ENCODE results near the gene ATP2C1.
"Not testable (repeated sequence)": the region's sequence is repeated elsewhere in the genome, so short reads cannot be mapped to it uniquely, and the experiment has no call there.

The ATP2C1 gene

DNA sequence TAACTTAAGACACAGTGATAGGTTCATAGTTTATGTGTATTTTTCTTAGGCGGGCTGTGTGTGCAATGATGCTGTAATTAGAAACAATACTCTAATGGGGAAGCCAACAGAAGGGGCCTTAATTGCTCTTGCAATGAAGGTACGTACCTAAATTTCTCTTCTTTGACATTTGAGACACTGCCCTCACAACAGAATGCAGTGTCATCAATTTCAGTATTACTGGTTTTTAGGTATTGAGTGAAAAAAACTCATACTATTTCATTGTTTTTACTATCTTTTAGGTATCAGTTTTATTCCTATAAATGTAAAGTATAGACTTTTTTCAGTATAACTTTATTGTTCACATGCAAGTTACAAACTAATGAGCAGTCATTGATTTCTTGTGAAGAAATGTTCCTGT, 73.4 kb downstream of the ATP2C1 start:
- no peak for TF ChIP-seq POLR2A (IDR thresholded peaks at IDR 0.05; ENCODE audit: low read depth, low read length)
- no peak for FAIRE-seq
- no peak for DNase-seq (ENCODE audit: insufficient read length, low spot score)

DNA sequence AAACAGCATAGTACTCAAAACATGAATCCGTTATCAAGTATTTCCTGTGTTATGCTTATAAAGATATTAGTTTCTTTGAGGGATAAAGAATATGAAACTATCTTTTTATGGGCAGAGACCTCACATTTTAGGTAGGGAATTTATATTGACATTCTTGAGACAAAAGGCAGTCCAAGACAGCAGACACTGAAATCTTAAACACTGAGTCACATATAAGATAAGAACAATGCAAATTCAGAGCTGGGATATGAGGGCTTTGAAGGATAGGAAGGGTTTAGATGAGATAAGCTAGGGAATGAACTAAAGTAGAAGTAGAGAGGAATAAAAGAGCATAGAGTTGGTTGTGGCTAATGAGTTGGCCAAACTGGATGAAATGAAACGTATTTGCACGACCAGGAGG, 74.3 kb downstream of the ATP2C1 start:
- TF ChIP-seq POLR2A (IDR thresholded peaks at IDR 0.05; ENCODE audit: low read depth, low read length): no peak
- FAIRE-seq (no peak), DNase-seq (ENCODE audit: insufficient read length, low spot score) (no peak)

DNA sequence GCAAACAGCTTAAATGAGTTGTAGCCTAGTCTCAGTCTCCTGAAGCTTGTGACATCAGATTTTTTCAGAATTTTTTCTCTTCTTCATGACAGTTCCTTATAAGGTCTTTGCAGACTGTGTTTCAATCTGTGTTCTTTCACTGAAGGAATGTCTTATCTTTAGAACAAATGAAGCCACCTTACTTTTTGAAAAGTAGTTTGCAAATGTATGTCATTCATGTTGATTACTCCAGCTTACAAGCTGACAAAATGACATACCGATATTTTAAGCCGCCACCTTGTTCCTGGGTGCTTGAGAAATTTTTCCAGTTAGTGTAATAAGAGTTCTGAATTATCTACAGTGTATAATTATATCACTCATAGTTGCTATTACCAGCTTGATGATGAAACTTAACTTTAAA, 75.7 kb downstream of the ATP2C1 start:
- no peak for DNase-seq (ENCODE audit: insufficient read length, low spot score)
- no peak for FAIRE-seq
- TF ChIP-seq POLR2A (IDR thresholded peaks at IDR 0.05; ENCODE audit: low read depth, low read length): no peak

DNA sequence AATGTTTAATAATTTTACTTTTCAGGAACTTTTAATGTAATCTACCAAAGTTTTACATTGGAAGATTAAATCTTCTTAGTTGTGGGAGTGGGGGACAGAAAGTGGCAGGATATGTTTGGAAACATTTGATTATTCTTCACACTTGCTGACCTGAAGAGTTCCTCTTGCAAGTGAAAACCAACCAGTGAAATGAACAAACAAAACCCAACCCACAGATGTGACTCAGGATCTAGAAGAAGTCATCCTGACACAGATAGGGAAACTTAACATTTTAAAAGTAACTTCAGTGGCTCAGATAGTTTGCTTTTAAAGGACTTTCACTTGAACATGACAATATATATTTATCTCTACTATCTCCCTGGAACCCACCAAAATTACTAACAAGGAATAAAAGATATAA, 77.3 kb downstream of the ATP2C1 start:
- TF ChIP-seq POLR2A (IDR thresholded peaks at IDR 0.05; ENCODE audit: low read depth, low read length): no peak
- FAIRE-seq (no peak), DNase-seq (ENCODE audit: insufficient read length, low spot score) (no peak)

DNA sequence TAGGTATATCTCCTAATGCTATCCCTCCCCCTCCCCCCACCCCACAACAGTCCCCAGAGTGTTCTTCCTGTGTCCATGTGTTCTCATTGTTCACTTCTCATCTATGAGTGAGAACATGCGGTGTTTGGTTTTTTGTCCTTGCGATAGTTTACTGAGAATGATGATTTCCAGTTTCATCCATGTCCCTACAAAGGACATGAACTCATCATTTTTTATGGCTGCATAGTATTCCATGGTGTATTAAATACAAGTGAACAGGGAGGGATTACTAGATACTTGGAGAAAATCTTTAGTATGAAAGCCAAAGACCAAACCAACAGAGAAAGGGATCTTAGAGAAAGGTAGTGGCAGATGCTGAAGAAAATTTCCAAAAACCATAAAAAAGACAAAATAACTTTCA, 78.7 kb downstream of the ATP2C1 start:
- DNase-seq (ENCODE audit: insufficient read length, low spot score); FAIRE-seq: not testable (repeated sequence)

DNA sequence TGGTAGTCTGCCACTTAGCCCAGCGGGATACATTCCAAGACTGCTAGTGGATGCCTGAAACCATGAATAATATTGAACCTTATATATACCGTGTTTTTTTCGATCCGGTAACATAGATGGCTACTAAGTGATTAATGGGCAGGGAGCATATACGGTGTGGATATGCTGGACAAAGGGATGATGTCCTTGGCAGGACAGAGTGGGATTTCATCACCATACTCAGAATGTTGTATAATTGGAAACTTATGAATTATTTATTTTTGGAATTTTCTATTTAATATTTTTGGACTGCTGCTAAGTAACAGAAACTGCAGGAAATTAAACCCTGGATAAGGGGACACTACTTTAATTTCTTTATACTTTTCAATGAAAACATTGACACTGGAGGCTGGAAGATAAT, 79.5 kb downstream of the ATP2C1 start:
- no peak for DNase-seq (ENCODE audit: insufficient read length, low spot score)
- no peak for FAIRE-seq
- TF ChIP-seq POLR2A (IDR thresholded peaks at IDR 0.05; ENCODE audit: low read depth, low read length): no peak

DNA sequence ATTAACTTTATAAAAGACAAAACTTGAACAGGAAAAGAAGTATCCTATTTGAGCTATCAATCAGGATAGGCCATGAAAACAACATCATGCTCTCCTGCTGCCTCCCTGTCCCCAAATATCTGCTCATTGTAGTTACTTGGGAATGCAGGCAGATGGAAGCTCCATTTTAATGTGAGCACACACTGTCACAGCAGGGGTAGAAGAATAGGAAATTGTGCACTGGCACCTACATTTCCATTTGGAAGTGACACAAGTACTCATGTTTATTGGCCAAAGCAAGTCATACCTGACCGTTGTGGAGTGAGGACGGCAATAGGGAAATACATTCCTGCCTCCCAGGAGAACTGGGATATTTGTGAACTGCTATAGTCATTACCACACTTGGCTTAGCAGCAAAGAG, 80.3 kb downstream of the ATP2C1 start:
- no peak for DNase-seq (ENCODE audit: insufficient read length, low spot score)
- FAIRE-seq: no peak
- TF ChIP-seq POLR2A (IDR thresholded peaks at IDR 0.05; ENCODE audit: low read depth, low read length): no peak

DNA sequence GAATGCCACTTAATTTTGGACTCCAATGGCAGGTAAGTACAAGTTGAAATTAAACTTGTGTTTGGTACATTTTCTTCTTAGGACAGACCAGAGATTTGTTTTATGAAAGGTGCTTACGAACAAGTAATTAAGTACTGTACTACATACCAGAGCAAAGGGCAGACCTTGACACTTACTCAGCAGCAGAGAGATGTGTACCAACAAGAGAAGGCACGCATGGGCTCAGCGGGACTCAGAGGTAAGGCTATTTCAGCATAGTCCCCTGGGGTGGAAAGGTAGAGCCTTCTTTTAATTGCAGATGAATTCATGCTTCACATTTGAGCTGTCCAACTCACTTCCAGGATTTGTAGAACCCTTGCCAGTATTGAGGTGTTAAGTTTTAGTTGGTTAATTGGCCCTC, 81.4 kb downstream of the ATP2C1 start:
- FAIRE-seq: no peak
- no peak for TF ChIP-seq POLR2A (IDR thresholded peaks at IDR 0.05; ENCODE audit: low read depth, low read length)

DNA sequence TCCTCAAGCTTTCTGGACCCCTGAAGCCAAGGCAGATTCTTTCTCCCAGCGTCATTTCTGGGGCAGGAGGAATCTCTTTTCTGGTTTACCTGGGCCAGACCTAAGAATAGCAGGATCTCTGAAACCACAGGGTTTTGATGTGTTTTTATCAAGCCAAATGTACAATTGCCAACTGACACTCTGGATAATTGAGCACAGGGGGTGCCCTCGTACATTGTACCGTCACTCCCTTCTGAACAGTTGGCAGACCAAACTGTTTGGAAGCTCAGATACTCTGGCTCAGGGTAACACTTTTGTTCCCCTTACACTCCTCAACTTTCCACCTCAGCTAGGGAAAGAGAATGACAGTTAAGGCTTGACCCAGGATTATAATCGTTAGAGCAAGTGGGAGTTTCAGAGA, 82.8 kb downstream of the ATP2C1 start:
- no peak for TF ChIP-seq POLR2A (IDR thresholded peaks at IDR 0.05; ENCODE audit: low read depth, low read length)
- DNase-seq (ENCODE audit: insufficient read length, low spot score) (no peak), FAIRE-seq (no peak)

More for the DNA sequence above, 81.4 kb downstream of the ATP2C1 start:
- no peak for DNase-seq (ENCODE audit: insufficient read length, low spot score)

DNA sequence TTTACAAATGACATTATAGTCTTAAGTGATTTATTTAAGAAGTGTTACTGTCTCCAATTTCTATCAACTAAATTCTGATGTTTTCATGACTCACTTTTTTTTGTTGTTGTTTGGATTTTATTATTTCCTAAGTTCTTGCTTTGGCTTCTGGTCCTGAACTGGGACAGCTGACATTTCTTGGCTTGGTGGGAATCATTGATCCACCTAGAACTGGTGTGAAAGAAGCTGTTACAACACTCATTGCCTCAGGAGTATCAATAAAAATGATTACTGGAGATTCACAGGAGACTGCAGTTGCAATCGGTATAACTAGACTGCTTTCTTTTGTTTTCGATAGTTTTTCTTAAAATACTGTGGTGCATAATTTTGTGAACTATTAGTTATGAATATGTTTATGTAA, 85.2 kb downstream of the ATP2C1 start:
- no peak for FAIRE-seq
- TF ChIP-seq POLR2A (IDR thresholded peaks at IDR 0.05; ENCODE audit: low read depth, low read length): no peak
- DNase-seq (ENCODE audit: insufficient read length, low spot score): no peak

DNA sequence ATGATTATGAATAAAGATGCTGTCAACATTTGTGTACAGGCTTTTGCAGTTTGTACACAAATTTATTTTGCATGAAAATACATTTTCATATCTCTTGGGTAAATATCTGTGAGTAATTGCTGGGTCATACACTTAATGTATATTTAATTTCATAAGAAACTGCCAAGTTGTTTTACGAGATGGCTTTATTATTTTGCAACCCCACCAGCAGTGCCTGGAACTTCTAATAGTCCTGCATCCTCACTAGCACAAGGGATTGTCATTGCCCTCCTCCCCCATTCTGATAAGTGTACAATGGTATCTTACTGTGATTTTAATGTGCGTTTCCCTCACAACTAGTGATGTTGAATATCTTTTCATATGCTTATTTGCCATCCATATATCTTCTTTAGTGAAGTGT, 87.6 kb downstream of the ATP2C1 start:
- TF ChIP-seq POLR2A (IDR thresholded peaks at IDR 0.05; ENCODE audit: low read depth, low read length): no peak
- no peak for FAIRE-seq

DNA sequence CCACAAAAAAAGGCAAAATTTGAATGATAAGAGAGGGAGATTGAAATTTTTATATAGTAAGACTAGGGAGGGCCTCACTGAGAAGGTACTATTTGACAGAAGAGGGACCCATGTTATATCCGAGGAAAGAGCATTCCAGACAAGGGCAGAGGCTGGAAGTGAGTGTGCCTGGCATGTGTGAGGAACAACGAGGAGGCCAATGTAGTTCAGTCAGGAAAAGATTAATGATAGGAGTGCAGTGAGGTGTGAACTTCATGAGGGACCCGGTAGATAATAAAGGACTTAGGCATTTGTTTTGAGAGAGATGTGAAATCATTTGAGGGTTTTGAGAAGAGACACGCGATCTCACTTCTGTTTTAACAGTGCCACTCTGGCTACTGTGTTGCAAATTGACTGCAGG, 96.4 kb downstream of the ATP2C1 start:
- no peak for TF ChIP-seq POLR2A (IDR thresholded peaks at IDR 0.05; ENCODE audit: low read depth, low read length)
- DNase-seq (ENCODE audit: insufficient read length, low spot score) (no peak), FAIRE-seq (no peak)

More for the DNA sequence above, 87.6 kb downstream of the ATP2C1 start:
- DNase-seq (ENCODE audit: insufficient read length, low spot score): no peak

DNA sequence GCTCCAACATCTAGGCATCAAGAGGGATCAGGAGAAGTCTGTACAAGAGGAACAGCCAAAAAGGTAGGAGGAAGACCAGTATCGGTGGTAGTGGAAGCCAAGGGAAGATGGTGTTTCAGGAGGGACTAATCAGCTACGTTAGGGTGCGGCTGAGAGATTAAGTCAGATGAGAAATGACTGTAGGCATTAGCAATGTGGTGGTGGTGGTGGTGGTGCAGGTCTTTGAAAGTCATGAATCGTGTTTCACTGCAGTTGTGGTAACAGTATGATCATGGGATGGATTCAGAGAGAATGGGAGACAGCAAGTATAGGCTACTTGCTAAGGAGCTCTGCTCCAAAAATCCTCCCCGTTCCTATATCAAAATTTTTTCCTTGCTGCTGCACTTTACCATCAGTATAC, 97.2 kb downstream of the ATP2C1 start:
- FAIRE-seq: no peak

DNA sequence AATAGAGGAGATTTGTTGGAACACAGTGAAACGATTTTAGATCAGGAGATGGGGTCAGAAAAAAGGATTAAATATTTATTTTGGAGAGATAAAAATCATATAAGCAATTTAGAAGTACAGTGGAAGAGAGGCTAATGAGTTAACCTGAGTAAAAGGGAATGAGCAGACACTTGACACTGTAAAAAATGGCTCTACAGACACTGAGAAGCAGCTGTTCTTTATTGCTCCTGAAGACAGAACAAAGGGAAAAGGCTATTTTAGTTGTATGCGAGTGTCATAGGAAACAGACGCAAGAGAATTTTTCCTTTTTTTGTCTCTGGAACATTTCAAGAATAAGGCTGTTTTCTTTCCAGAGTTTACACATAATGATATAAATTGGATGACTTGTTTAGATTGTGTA, 98.5 kb downstream of the ATP2C1 start:
- FAIRE-seq (no peak), DNase-seq (ENCODE audit: insufficient read length, low spot score) (no peak)
- no peak for TF ChIP-seq POLR2A (IDR thresholded peaks at IDR 0.05; ENCODE audit: low read depth, low read length)

More for the DNA sequence above, 97.2 kb downstream of the ATP2C1 start:
- no peak for TF ChIP-seq POLR2A (IDR thresholded peaks at IDR 0.05; ENCODE audit: low read depth, low read length)
- DNase-seq (ENCODE audit: insufficient read length, low spot score): no peak

DNA sequence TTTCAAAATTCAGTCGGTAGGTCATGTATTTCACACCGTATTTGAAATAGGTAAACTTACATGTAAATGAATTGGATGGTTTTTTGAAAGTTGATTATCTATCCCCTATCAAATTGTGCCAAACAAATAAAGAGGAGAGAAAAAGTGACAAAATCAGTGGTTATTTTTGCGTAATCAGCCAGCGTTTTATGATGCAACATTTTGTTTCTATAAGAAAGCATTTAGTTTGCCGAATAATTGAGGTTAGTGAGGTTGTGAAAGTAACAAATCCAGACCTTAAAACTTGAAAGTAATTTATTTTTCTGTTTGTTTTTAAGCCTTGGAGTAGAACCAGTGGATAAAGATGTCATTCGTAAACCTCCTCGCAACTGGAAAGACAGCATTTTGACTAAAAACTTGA, 103.4 kb downstream of the ATP2C1 start:
- no peak for TF ChIP-seq POLR2A (IDR thresholded peaks at IDR 0.05; ENCODE audit: low read depth, low read length)
- FAIRE-seq (no peak), DNase-seq (ENCODE audit: insufficient read length, low spot score) (no peak)

DNA sequence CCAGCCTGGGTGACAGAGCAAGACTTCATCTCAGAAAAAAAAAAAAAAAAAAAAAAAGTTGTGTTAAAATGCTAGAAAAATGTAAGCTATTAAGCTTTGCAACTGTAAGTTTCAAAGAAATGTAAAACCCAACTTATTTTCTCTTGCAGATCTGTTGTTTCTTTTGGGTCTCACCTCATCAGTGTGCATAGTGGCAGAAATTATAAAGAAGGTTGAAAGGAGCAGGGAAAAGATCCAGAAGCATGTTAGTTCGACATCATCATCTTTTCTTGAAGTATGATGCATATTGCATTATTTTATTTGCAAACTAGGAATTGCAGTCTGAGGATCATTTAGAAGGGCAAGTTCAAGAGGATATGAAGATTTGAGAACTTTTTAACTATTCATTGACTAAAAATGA, 107.2 kb downstream of the ATP2C1 start:
- DNase-seq (ENCODE audit: insufficient read length, low spot score): no peak
- TF ChIP-seq POLR2A (IDR thresholded peaks at IDR 0.05; ENCODE audit: low read depth, low read length): no peak
- FAIRE-seq: no peak
